ENCODE data around the gene SVIL.
"Not testable (repeated sequence)": the region's sequence is repeated elsewhere in the genome, so short reads cannot be mapped to it uniquely, and the experiment has no call there.

- not testable (repeated sequence) for TF ChIP-seq EZH2phosphoT487 (IDR thresholded peaks at IDR 0.05; ENCODE audit: insufficient read depth, low read depth); EZH2 (IDR thresholded peaks at IDR 0.05; ENCODE audit: insufficient read depth, poor library complexity, severe bottlenecking)
Observed at GRCh38 chr10:29484677-29485076, 150.1 kb downstream of the SVIL start.

Data from GM23248 (cell line).